Cerebellar nuclear complex (tissue), 1 donor: ENCODE results near the gene MTIF3.

ENCODE experiments used
- DNase-seq, 2 experiments: peaks; one replicate each; lab custom pipeline; 2025; lab: John Stamatoyannopoulos, UW

MTIF3 gene

GRCh38 chr13:27449936-27450828 is at the start of gene MTIF3:
Gene MTIF3, minus strand, starts transcription at chr13:27450564. Its CDS starts 10,116 bp downstream, at chr13:27440448.
- peak; percentile 35 to 70 for DNase-seq

GRCh38 chr13:27497563-27498230 is 47.3 kb upstream of the MTIF3 start:
- DNase-seq = no peak

- no peak for DNase-seq
Measured at GRCh38 chr13:27496536-27497273, 46.3 kb upstream of the MTIF3 start.

- DNase-seq = no peak
Measured at GRCh38 chr13:27496006-27496405, 45.6 kb upstream of the MTIF3 start.

- no peak for DNase-seq
Measured at GRCh38 chr13:27495551-27495950, 45.2 kb upstream of the MTIF3 start.

- DNase-seq = no peak
Measured at GRCh38 chr13:27493981-27494380, 43.6 kb upstream of the MTIF3 start.

GRCh38 chr13:27489456-27489855 is 39.1 kb upstream of the MTIF3 start:
- DNase-seq = peak; percentile 10 to 60

GRCh38 chr13:27487776-27488175 is 37.4 kb upstream of the MTIF3 start:
- DNase-seq = no peak

- DNase-seq = no peak
Measured at GRCh38 chr13:27483421-27483820, 33.1 kb upstream of the MTIF3 start.

- no peak for DNase-seq
Measured at GRCh38 chr13:27482983-27483382, 32.6 kb upstream of the MTIF3 start.

- peak in 1 of 2 experiments; percentile 11 for DNase-seq
Measured at GRCh38 chr13:27481766-27482165, 31.4 kb upstream of the MTIF3 start.

- DNase-seq = no peak
Measured at GRCh38 chr13:27476943-27477703, 26.8 kb upstream of the MTIF3 start.

- no peak for DNase-seq
Measured at GRCh38 chr13:27474751-27475268, 24.4 kb upstream of the MTIF3 start.

- DNase-seq = no peak
Measured at GRCh38 chr13:27472941-27473340, 22.6 kb upstream of the MTIF3 start.

GRCh38 chr13:27472441-27472840 is 22.1 kb upstream of the MTIF3 start:
- DNase-seq = no peak

GRCh38 chr13:27470075-27470820 is 19.9 kb upstream of the MTIF3 start:
- no peak for DNase-seq

- peak in 1 of 2 experiments; percentile 8 for DNase-seq
Measured at GRCh38 chr13:27466513-27466912, 16.1 kb upstream of the MTIF3 start.

- no peak for DNase-seq
Measured at GRCh38 chr13:27465611-27466010, 15.2 kb upstream of the MTIF3 start.

- no peak for DNase-seq
Measured at GRCh38 chr13:27463500-27463899, 13.1 kb upstream of the MTIF3 start.

GRCh38 chr13:27461940-27462584 is 11.7 kb upstream of the MTIF3 start:
- no peak for DNase-seq
